Testis (tissue), 2 donors: ENCODE data around the gene RAB11A.

ENCODE experiments used
- CTCF ChIP-seq, 3 experiments: fragments of 450-650 bp in 2 of 3; fragments of 200-600 bp in 1 of 3; sonication (generic) in 1 of 3; IDR thresholded peaks; one replicate each; pipeline ENCODE4 v1.5.1; 2016 to 2019; ENCODE audit warnings: antibody characterized with exemption in 3 of 3, mild to moderate bottlenecking in 2 of 3, moderate library complexity in 1 of 3
- POLR2A ChIP-seq: fragments of 450-650 bp; IDR thresholded peaks from one replicate; pipeline ENCODE4 v1.6.1; 2017; ENCODE audit warnings: antibody characterized with exemption, mild to moderate bottlenecking, moderate library complexity

GRCh38 chr15:65883571-65883970 is 14.3 kb downstream of the RAB11A start:
- TF ChIP-seq CTCF (IDR thresholded peaks at IDR 0.05) (no peak), POLR2A (no peak)
